Measurements from ENCODE around the gene ZNF407.

GRCh38 chr18:75110311-75110710 is 512.6 kb downstream of the ZNF407 start:
- TF ChIP-seq ATF3 (IDR thresholded peaks at IDR 0.05) (no peak), CTCF (IDR thresholded peaks at IDR 0.05; ENCODE audit: low read depth, low read length, missing input control) (no peak)
